NCI-H1092 treated with DMSO at 0.1 percent for 48 hours (cell line): ENCODE data around the gene E2F6.
"Not testable (repeated sequence)": the region's sequence is repeated elsewhere in the genome, so short reads cannot be mapped to it uniquely, and the experiment has no call there.

Source experiments
- DNase-seq: peaks from one replicate; lab custom pipeline; 2025; lab: John Stamatoyannopoulos, UW

Gene E2F6

GRCh38 chr2:11411768-11412448 lies 54.1 kb downstream of the E2F6 start:
- peak; percentile 32 for DNase-seq

DNA sequence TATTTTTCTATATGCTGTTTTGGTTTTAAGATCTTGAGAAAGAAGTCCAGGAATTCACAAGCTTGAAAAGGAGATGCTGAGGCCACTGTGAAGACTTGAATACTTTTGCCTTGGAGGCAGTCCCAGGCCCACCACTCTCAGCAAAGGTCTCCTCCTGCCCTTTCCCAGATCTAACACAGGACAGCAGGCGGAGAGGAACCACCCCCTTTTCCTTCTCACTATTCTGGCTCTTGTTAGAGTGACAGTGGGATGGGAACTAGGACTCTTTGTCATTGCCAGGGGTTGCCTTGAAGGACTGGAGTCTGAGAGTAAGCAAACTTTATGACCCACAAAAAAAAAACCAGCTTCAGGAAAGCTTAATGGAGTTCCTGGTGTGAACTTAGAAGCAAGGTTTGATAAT lies 54.7 kb downstream of the E2F6 start:
- no peak for DNase-seq

GRCh38 chr2:11410101-11410500 lies 55.9 kb downstream of the E2F6 start:
- DNase-seq = no peak

GRCh38 chr2:11409572-11409959 lies 56.4 kb downstream of the E2F6 start:
- DNase-seq = no peak

DNA sequence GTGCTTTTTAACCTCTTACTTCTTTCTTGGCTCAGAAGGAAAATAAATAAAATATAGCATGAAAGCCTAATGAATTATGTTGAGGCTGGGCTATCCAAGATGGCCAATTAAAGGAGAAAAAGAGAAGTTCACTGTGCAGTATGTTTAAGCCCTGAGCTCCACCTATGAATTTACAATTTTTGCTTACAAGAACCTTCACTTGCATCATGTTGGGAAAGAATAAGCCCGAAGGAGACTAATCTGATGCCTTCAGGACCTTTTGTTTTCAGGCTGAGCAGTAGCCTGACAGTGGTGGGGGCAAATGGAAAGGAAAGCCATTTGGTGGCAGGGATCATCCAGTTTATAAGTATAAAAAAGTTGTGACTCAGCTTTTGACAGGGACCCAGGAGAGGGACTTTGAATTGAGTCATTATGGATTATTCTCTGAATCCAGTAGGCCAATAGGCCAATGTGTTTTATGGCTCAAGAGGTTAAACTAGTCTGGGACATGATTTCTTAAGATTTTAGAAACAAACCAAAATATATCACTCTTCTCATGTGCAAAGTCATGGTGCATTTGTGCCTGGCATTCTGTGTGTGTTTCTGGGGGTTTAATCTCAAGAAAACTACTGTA lies 56.9 kb downstream of the E2F6 start:
- no peak for DNase-seq

DNA sequence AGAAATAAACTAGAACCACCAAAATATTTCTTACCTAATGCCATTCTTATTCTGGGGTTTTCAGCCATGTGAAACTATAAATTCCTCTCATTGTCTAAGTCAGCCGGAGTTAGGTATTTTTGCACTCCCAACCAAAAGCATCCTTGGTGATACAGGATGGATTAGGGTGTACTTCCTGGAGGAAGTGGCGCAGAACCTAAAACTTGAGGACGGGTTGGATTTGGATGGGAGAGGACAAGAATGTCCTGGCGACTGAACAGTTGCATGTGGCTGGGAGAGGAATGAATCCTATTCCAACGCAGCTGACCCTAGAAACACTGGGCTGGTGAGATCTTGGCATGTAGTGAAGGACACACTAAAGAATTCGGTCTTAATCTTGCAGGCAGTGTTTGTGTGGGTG lies 58.5 kb downstream of the E2F6 start:
- no peak for DNase-seq

GRCh38 chr2:11406958-11407381 lies 59.0 kb downstream of the E2F6 start:
- no peak for DNase-seq

GRCh38 chr2:11406267-11406957 lies 59.5 kb downstream of the E2F6 start:
- DNase-seq = no peak

GRCh38 chr2:11405599-11406266 lies 60.2 kb downstream of the E2F6 start:
- DNase-seq = no peak

DNA sequence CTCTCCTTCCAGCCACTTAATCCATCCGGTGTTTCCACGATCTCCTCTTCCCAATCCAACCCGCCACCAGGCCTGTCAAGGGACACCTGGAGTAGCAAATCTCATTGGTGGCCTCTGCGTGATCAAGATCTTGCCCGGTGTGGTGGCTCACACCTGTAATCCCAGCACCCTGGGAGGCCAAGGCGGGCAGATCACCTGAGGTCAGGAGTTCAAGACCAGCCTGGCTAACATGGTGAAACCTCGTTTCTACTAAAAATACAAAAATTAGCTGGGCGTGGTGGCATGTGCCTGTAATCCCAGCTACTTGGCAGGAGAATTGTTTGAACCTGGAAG lies 60.9 kb downstream of the E2F6 start:
- DNase-seq = not testable (repeated sequence)

- DNase-seq = no peak
These were observed 61.4 kb downstream of the E2F6 start for GRCh38 chr2:11404376-11405073.

- DNase-seq = no peak
These were observed 63.5 kb downstream of the E2F6 start for GRCh38 chr2:11402436-11402835.

DNA sequence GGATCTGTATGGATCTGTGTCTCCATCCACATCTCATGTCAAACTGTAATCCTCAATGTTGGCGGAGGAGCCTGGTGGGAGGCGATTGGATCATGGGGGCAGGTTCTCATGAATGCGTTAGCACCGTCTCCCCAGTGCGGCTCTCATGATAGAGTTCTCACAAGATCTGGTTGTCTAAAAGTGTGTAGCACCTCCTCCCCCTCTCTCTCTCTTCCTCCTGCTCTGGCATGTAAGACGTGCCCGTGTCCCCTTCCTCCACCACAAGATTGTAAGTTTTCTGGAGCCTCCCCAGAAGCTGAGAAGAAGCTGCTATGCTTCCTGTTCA lies 66.6 kb downstream of the E2F6 start:
- no peak for DNase-seq

GRCh38 chr2:11398750-11399437 lies 67.1 kb downstream of the E2F6 start:
- peak; percentile 50 for DNase-seq

- no peak for DNase-seq
These were observed 68.4 kb downstream of the E2F6 start for GRCh38 chr2:11397513-11397912.

DNA sequence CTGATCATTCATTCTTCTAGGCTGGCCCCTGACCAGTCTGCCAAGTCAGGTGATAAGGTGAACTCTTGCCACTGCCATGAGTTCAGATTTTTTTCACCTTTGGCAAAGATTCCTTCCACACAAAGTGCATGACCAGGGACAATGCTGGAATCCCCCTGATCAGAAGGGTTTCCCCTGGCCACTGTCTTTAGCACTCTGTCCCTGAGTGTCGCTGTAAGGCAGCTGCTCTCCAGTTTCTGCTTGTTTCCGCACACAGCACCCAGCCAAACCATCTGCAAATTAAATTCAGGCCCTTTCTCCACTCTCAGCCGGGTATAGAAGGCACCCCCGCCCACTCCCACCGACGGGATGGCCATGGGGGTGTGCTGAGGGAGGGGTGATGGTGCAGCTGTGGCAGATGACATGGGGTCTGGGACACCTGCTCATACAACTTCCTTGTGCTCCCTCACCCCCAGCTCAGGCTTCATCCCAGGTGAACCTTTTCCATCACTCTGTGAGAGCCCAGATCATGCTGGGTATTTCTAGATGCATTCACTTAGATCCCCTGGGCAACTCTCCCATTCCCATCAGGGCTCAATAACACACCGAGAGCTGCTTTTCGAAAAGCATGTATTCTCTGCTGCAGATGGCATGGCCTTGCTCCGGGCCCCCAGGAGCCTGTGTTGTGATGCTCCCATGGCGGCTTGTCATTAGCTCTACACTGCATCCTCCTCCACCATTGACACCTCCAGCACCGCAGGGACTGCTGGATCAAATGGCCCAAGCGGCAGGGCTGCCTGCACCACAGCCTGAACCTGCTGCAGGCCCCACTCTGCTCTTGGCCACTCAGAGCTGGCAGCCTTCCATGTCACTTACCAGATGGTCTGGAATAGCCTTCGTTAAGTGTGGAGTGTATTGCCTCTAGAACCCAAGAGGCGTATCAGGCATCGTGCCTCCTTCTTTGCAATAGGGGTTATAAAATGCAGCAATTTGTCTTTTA lies 69.2 kb downstream of the E2F6 start:
- peak; percentile 50 for DNase-seq

DNA sequence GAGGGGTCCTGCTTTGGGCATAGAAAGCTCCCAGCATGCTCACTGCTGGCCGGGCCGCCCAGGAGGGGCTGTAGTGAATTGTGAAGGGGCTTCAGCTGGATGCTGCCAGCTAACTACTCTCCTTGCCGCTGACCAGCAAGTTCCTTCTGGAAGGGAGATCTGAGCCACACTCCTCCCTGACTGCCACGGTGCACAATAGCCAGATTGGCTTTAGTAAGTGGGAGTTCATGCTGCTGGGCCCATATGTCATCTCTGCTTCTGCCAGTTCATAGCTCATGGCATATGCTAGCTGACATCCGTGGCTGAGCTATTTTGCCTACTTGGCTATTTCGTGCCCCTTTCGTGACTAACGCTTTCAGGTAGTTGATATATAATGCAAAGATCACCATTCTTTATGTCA lies 69.9 kb downstream of the E2F6 start:
- no peak for DNase-seq

GRCh38 chr2:11395389-11395788 lies 70.6 kb downstream of the E2F6 start:
- DNase-seq = no peak
